ENCODE measurements around the gene EVI2B. TPM values are rescaled to one million over a fixed set of nuclear protein-coding genes. Genes with fewer than 3 reads are reported as not detected.

EVI2B gene
- total RNA-seq, 1 experiment from 2014 or later: not detected

- DNase-seq: no peak
- no peaks in the 10 kb centered on the region for H4K20me1 ChIP-seq (ENCODE audit: insufficient read depth)
- H3K9me2 ChIP-seq (ENCODE audit: insufficient read depth): no peaks in the 10 kb centered on the region; the same call in 1 of the 2 replicates
- H3K4me2 ChIP-seq: no peak overlapping the region
- CTCF ChIA-PET: no interaction called here
- TF ChIP-seq CTCF (conservative IDR thresholded peaks at IDR 0.05) (no peak), EZH2 (IDR thresholded peaks at IDR 0.05; ENCODE audit: low read depth) (no peak)
- no peaks in the 10 kb centered on the region for H3K4me1 ChIP-seq (replicated peaks; ENCODE audit: insufficient read depth)
- intact Hi-C loops (cut with micrococcal nuclease; ENCODE audit: unreplicated experiment): no loop called here
- POLR2A ChIA-PET (ENCODE audit: unreplicated experiment): no interaction called here
- peaks cover 12% of the 10 kb centered on the region; the same call in 1 of the 2 replicates for H3K36me3 ChIP-seq (ENCODE audit: low read depth)
- H3K79me2 ChIP-seq (ENCODE audit: low read depth): no peaks in the 10 kb centered on the region
- peaks cover 6% of the 10 kb centered on the region for H3F3A ChIP-seq (ENCODE audit: insufficient read depth, low read depth)
- no peaks in the 10 kb centered on the region for H3K27me3 ChIP-seq (ENCODE audit: insufficient read depth, low read depth)
- no TSS peak for BruUV-seq (replicated peaks)
- no peak overlapping the region for H3K4me3 ChIP-seq
- H2AFZ ChIP-seq: no peak overlapping the region
- no peaks in the 10 kb centered on the region for H3K9me3 ChIP-seq (ENCODE audit: insufficient read depth, low read depth)
- no peak overlapping the region for H3K27ac ChIP-seq
Measured at GRCh38 chr17:31254654-31255053, 59.2 kb downstream of the EVI2B start.

Other genes with a start within 250 kb of the EVI2B start
- gene NF1, start 219.1 kb downstream of the EVI2B start, total RNA-seq (2021): 61.0 and 64.0 TPM in 2 replicates
- gene OMG, start 16.8 kb downstream of the EVI2B start, total RNA-seq (2021): not detected in 2 replicates
- gene EVI2A, start 7.6 kb upstream of the EVI2B start, total RNA-seq (2021): not detected in 2 replicates
- gene RAB11FIP4, start 77.6 kb upstream of the EVI2B start, total RNA-seq (2021): 22.9 and 28.6 TPM in 2 replicates

Data from PC-9 (cell line).